ENCODE results near the gene ST8SIA4. TPM values are rescaled to one million over a fixed set of nuclear protein-coding genes. Genes with fewer than 3 reads are reported as not detected.
"Not testable (repeated sequence)": the region's sequence is repeated elsewhere in the genome, so short reads cannot be mapped to it uniquely, and the experiment has no call there.

The ST8SIA4 gene
- total and polyA plus RNA-seq, 8 donors, result 9.4 to 38.5 (median 11.2) TPM

- no peak for TF ChIP-seq CTCF (IDR thresholded peaks at IDR 0.05)
- Histone ChIP-seq H3K4me1 (no peaks in the 10 kb centered on the region), H3K27ac (no peak overlapping the region), H3K36me3 (no peaks in the 10 kb centered on the region), H3K4me3 (no peak overlapping the region), H3K9me3 (no peaks in the 10 kb centered on the region), H3K27me3 (no peaks in the 10 kb centered on the region)
- ATAC-seq (no peak), DNase-seq (no peak)
- intact Hi-C loops (cut with DNase I), result no loop called here
Measured at GRCh38 chr5:100787648-100788047, 115.4 kb downstream of the ST8SIA4 start.

- H3K27ac ChIP-seq; H3K36me3 ChIP-seq; H3K9me3 ChIP-seq; H3K4me1 ChIP-seq; H3K4me3 ChIP-seq; H3K27me3 ChIP-seq; ATAC-seq; DNase-seq; intact Hi-C loops (cut with DNase I): not testable (repeated sequence)
Measured at GRCh38 chr5:100785536-100785935, 117.5 kb downstream of the ST8SIA4 start.

- Histone ChIP-seq H3K9me3 (no peaks in the 10 kb centered on the region), H3K4me3 (no peak overlapping the region), H3K36me3 (no peaks in the 10 kb centered on the region), H3K27ac (peak overlapping the region; percentile 57 to 88), H3K4me1 (peaks cover 0 to 42% of the 10 kb centered on the region in 2 donors), H3K27me3 (no peaks in the 10 kb centered on the region)
- ATAC-seq (peak; percentile 50), DNase-seq (no peak)
- intact Hi-C loops (cut with DNase I), result no loop called here
- no peak for TF ChIP-seq CTCF (IDR thresholded peaks at IDR 0.05)
Measured at GRCh38 chr5:100780376-100780870, 122.7 kb downstream of the ST8SIA4 start.

GRCh38 chr5:100779669-100780375 is 123.3 kb downstream of the ST8SIA4 start:
- intact Hi-C loops (cut with DNase I), result no loop called here
- Histone ChIP-seq H3K27me3 (no peaks in the 10 kb centered on the region), H3K9me3 (no peaks in the 10 kb centered on the region), H3K4me3 (no peak overlapping the region), H3K36me3 (no peaks in the 10 kb centered on the region), H3K27ac (peak overlapping the region; percentile 57 to 88), H3K4me1 (peaks cover 0 to 42% of the 10 kb centered on the region in 2 donors)
- ATAC-seq, result peak; percentile 63
- no peak for TF ChIP-seq CTCF (IDR thresholded peaks at IDR 0.05)
- peak in 1 of 4 donors; percentile 51 for DNase-seq

GRCh38 chr5:100777680-100778300 is 125.3 kb downstream of the ST8SIA4 start:
- peak overlapping the region in 1 of 2 donors; percentile 88 for H3K27ac ChIP-seq
- H3K4me1 ChIP-seq, result peaks cover 0 to 42% of the 10 kb centered on the region in 2 donors
- TF ChIP-seq CTCF (IDR thresholded peaks at IDR 0.05), result no peak
- no peaks in the 10 kb centered on the region for H3K9me3 ChIP-seq
- H3K27me3 ChIP-seq, result no peaks in the 10 kb centered on the region
- ATAC-seq (peak; percentile 72), DNase-seq (peak in 2 of 4 donors; percentile 31 to 45)
- no peak overlapping the region for H3K4me3 ChIP-seq
- no peaks in the 10 kb centered on the region for H3K36me3 ChIP-seq
- intact Hi-C loops (cut with DNase I), result no loop called here

Measured in left lung (tissue), 10 donors.